Neuronal stem cell (in vitro differentiated cells): ENCODE data around the gene FAM174B.

Experiments used
- DNase-seq: peaks from one replicate; pipeline ENCODE4 v3.0.0-alpha.2; 2013; ENCODE audit warnings: low spot score
- H2AFZ ChIP-seq: one replicate; pipeline ENCODE4 v1.6.1; 2013; ENCODE audit warnings: mild to moderate bottlenecking, low read length, inconsistent platforms
- H2AK5ac ChIP-seq: 2 replicates; pipeline ENCODE4 v1.6.1; 2013; ENCODE audit warnings: low read depth, mild to moderate bottlenecking, inconsistent platforms, low read length, moderate library complexity, mixed read lengths
- H2BK120ac ChIP-seq: 2 replicates; pipeline ENCODE4 v1.6.1; 2013; ENCODE audit warnings: low read depth, mild to moderate bottlenecking, inconsistent platforms, low read length, moderate library complexity, mixed read lengths
- H2BK12ac ChIP-seq: one replicate; pipeline ENCODE4 v1.6.1; 2013; ENCODE audit warnings: low read length, inconsistent platforms
- H2BK15ac ChIP-seq: 2 replicates; pipeline ENCODE4 v1.6.1; 2013; ENCODE audit warnings: mild to moderate bottlenecking, low read length, inconsistent platforms, mixed read lengths
- H2BK5ac ChIP-seq: one replicate; pipeline ENCODE4 v1.6.1; 2013; ENCODE audit warnings: inconsistent platforms, mild to moderate bottlenecking, low read length, moderate library complexity
- H3K14ac ChIP-seq: one replicate; pipeline ENCODE4 v1.6.1; 2013; ENCODE audit warnings: low read length, inconsistent platforms
- H3K18ac ChIP-seq: 2 replicates; pipeline ENCODE4 v1.6.1; 2013; ENCODE audit warnings: low read length, inconsistent platforms
- H3K23ac ChIP-seq: 2 replicates; pipeline ENCODE4 v1.6.1; 2013; ENCODE audit warnings: low read depth, mild to moderate bottlenecking, mixed read lengths, low read length, inconsistent platforms; ENCODE audit not compliant: poor library complexity
- H3K27ac ChIP-seq: replicated peaks from 3 replicates; pipeline ENCODE4 v1.5.1; 2013; ENCODE audit warnings: low read length, inconsistent platforms
- H3K27me3 ChIP-seq, 3 experiments: 2 replicates each; pipeline ENCODE4 v1.6.1; 2013; ENCODE audit warnings: low read length in 3 of 3, mild to moderate bottlenecking in 2 of 3, inconsistent platforms in 1 of 3, low read depth in 1 of 3, mixed read lengths in 1 of 3, moderate library complexity in 1 of 3; ENCODE audit not compliant: control insufficient read depth in 3 of 3, insufficient read depth in 3 of 3
- H3K36me3 ChIP-seq, 2 donors: replicated peaks in 1 of 2; 2 replicates each; pipeline ENCODE4 v1.6.1; 2013; ENCODE audit warnings: low read length in 2 of 2; ENCODE audit not compliant: control insufficient read depth in 2 of 2, insufficient read depth in 2 of 2
- H3K4ac ChIP-seq: 2 replicates; pipeline ENCODE4 v1.6.1; 2013; ENCODE audit warnings: inconsistent platforms, mild to moderate bottlenecking, low read length, moderate library complexity
- H3K4me1 ChIP-seq, 2 donors: 1 replicate in 1 of 2; 2 replicates in 1 of 2; pipeline ENCODE4 v1.6.1; 2013; ENCODE audit warnings: low read length in 2 of 2, low read depth in 1 of 2; ENCODE audit not compliant: control insufficient read depth in 2 of 2, insufficient read depth in 1 of 2
- H3K4me2 ChIP-seq: one replicate; pipeline ENCODE4 v1.6.1; 2013; ENCODE audit warnings: mild to moderate bottlenecking, low read length, inconsistent platforms; ENCODE audit not compliant: insufficient read depth, poor library complexity, severe bottlenecking
- H3K4me3 ChIP-seq, 2 donors: 2 replicates each; pipeline ENCODE4 v1.5.1; 2013; ENCODE audit warnings: low read length in 2 of 2, mild to moderate bottlenecking in 2 of 2, inconsistent platforms in 1 of 2, moderate library complexity in 1 of 2
- H3K79me1 ChIP-seq: one replicate; pipeline ENCODE4 v1.6.1; 2013; ENCODE audit warnings: low read depth, mild to moderate bottlenecking, inconsistent platforms, low read length, moderate library complexity
- H3K9ac ChIP-seq: one replicate; pipeline ENCODE4 v1.6.1; 2013; ENCODE audit warnings: mild to moderate bottlenecking, low read depth, low read length, inconsistent platforms; ENCODE audit not compliant: poor library complexity
- H3K9me3 ChIP-seq, 2 donors: replicated peaks in 1 of 2; 2 replicates each; pipeline versions ENCODE3 to v1.6.1; 2013; ENCODE audit warnings: low read length in 2 of 2, mild to moderate bottlenecking in 2 of 2, inconsistent platforms in 1 of 2, low read depth in 1 of 2, mixed read lengths in 1 of 2, moderate library complexity in 1 of 2; ENCODE audit not compliant: control insufficient read depth in 2 of 2, insufficient read depth in 1 of 2
- H4K8ac ChIP-seq: one replicate; pipeline ENCODE4 v1.6.1; 2013; ENCODE audit warnings: low read depth, mild to moderate bottlenecking, inconsistent platforms, low read length, moderate library complexity
- H4K91ac ChIP-seq: one replicate; pipeline ENCODE4 v1.6.1; 2013; ENCODE audit warnings: low read length, low read depth, mild to moderate bottlenecking, inconsistent platforms; ENCODE audit not compliant: poor library complexity
- WGBS, 2 donors: extraction: QIAGEN DNeasy Blood & Tissue Kit; methylation state at CpG; one replicate each; pipeline ENCODE4 v1.1.7; 2013; ENCODE audit warnings: missing lambda C conversion rate in 2 of 2, mixed read lengths in 1 of 2; ENCODE audit not compliant: insufficient read length in 2 of 2, insufficient replicate concordance in 1 of 2; ENCODE audit errors: extremely low coverage in 2 of 2; 5-methylcytosine and 5-hydroxymethylcytosine counted together

Gene FAM174B

GRCh38 chr15:92574566-92574965, 81.0 kb downstream of the FAM174B start:
- H3K9ac ChIP-seq, result no peak overlapping the region
- no peak overlapping the region for H4K91ac ChIP-seq
- no peak overlapping the region for H3K4ac ChIP-seq
- DNase-seq, result no peak
- no peak overlapping the region for H3K23ac ChIP-seq
- no peak overlapping the region for H3K4me3 ChIP-seq
- H4K8ac ChIP-seq, result no peak overlapping the region
- H2AK5ac ChIP-seq, result no peak overlapping the region
- no peak overlapping the region for H2BK5ac ChIP-seq
- H3K79me1 ChIP-seq, result no peaks in the 10 kb centered on the region
- no peak overlapping the region for H2BK12ac ChIP-seq
- H2BK120ac ChIP-seq, result no peak overlapping the region
- peaks cover 0 to 2% of the 10 kb centered on the region in 2 donors for H3K9me3 ChIP-seq
- no peak overlapping the region for H3K27ac ChIP-seq
- H3K14ac ChIP-seq, result no peak overlapping the region
- H3K4me1 ChIP-seq, result peaks cover 0 to 1% of the 10 kb centered on the region in 2 donors
- H3K27me3 ChIP-seq, result peaks cover 0 to 33% (median 0%) of the 10 kb centered on the region in 3 experiments
- H3K18ac ChIP-seq, result no peak overlapping the region
- no peak overlapping the region for H2BK15ac ChIP-seq
- no peaks in the 10 kb centered on the region for H3K36me3 ChIP-seq
- H3K4me2 ChIP-seq, result no peak overlapping the region
- WGBS, 2 donors, result no CpG with 5 or more reads among the region's 1 CpG
- no peak overlapping the region for H2AFZ ChIP-seq

GRCh38 chr15:92574161-92574560, 81.4 kb downstream of the FAM174B start:
- H3K14ac ChIP-seq, result no peak overlapping the region
- H3K27ac ChIP-seq, result no peak overlapping the region
- H3K9me3 ChIP-seq, result peaks cover 0 to 2% of the 10 kb centered on the region in 2 donors
- no peak overlapping the region for H2BK12ac ChIP-seq
- no peak overlapping the region for H2AK5ac ChIP-seq
- H4K91ac ChIP-seq, result no peak overlapping the region
- H3K23ac ChIP-seq, result no peak overlapping the region
- no peaks in the 10 kb centered on the region for H3K36me3 ChIP-seq
- no peak overlapping the region for H3K18ac ChIP-seq
- peaks cover 0 to 1% of the 10 kb centered on the region in 2 donors for H3K4me1 ChIP-seq
- H3K4me3 ChIP-seq, result no peak overlapping the region
- no peak overlapping the region for H3K4ac ChIP-seq
- no peak overlapping the region for H4K8ac ChIP-seq
- peaks cover 0 to 29% (median 0%) of the 10 kb centered on the region in 3 experiments for H3K27me3 ChIP-seq
- no peak overlapping the region for H2BK5ac ChIP-seq
- H2BK120ac ChIP-seq, result no peak overlapping the region
- no peak overlapping the region for H2BK15ac ChIP-seq
- no peaks in the 10 kb centered on the region for H3K79me1 ChIP-seq
- H3K4me2 ChIP-seq, result no peak overlapping the region
- H3K9ac ChIP-seq, result no peak overlapping the region
- no peak overlapping the region for H2AFZ ChIP-seq
- DNase-seq, result no peak
- no CpG with 5 or more reads among the region's 1 CpG for WGBS, 2 donors

- Histone ChIP-seq H3K4me3 (no peak overlapping the region), H2BK12ac (no peak overlapping the region), H3K79me1 (no peaks in the 10 kb centered on the region), H3K4me1 (peaks cover 0 to 1% of the 10 kb centered on the region in 2 donors), H2AK5ac (no peak overlapping the region), H4K8ac (no peak overlapping the region), H2AFZ (no peak overlapping the region), H3K4ac (no peak overlapping the region), H2BK15ac (no peak overlapping the region), H3K4me2 (no peak overlapping the region), H3K27me3 (peaks cover 0 to 12% (median 0%) of the 10 kb centered on the region in 3 experiments), H3K27ac (no peak overlapping the region), H3K18ac (no peak overlapping the region), H3K14ac (no peak overlapping the region), H4K91ac (no peak overlapping the region), H3K36me3 (no peaks in the 10 kb centered on the region), H3K9me3 (no peaks in the 10 kb centered on the region), H3K9ac (no peak overlapping the region), H2BK5ac (no peak overlapping the region), H2BK120ac (no peak overlapping the region), H3K23ac (no peak overlapping the region)
- WGBS, 2 donors, result no CpG with 5 or more reads among the region's 4 CpGs
- no peak for DNase-seq
Observed at GRCh38 chr15:92571824-92572223, 83.8 kb downstream of the FAM174B start.

GRCh38 chr15:92570391-92570790, 85.2 kb downstream of the FAM174B start:
- no peak overlapping the region for H2BK12ac ChIP-seq
- no peak overlapping the region for H2AFZ ChIP-seq
- no peak overlapping the region for H3K9ac ChIP-seq
- no peaks in the 10 kb centered on the region for H3K36me3 ChIP-seq
- no peak overlapping the region for H3K27ac ChIP-seq
- no peak overlapping the region for H4K8ac ChIP-seq
- peaks cover 0 to 1% of the 10 kb centered on the region in 2 donors for H3K4me1 ChIP-seq
- H2BK120ac ChIP-seq, result no peak overlapping the region
- H3K79me1 ChIP-seq, result no peaks in the 10 kb centered on the region
- no peak overlapping the region for H2BK5ac ChIP-seq
- WGBS, 2 donors, result no CpG with 5 or more reads among the region's 7 CpGs
- H3K4me2 ChIP-seq, result no peak overlapping the region
- no peak for DNase-seq
- no peak overlapping the region for H3K4ac ChIP-seq
- H3K23ac ChIP-seq, result no peak overlapping the region
- H3K14ac ChIP-seq, result no peak overlapping the region
- no peak overlapping the region for H3K4me3 ChIP-seq
- no peak overlapping the region for H2AK5ac ChIP-seq
- no peaks in the 10 kb centered on the region for H3K9me3 ChIP-seq
- H4K91ac ChIP-seq, result no peak overlapping the region
- peak overlapping the region; percentile 50 for H3K18ac ChIP-seq
- H3K27me3 ChIP-seq, result peaks cover 0 to 7% (median 0%) of the 10 kb centered on the region in 3 experiments
- no peak overlapping the region for H2BK15ac ChIP-seq
